GM12891 (cell line): ENCODE data around the gene MTERF2.
"Not testable (repeated sequence)": the region's sequence is repeated elsewhere in the genome, so short reads cannot be mapped to it uniquely, and the experiment has no call there.

Experiments used
- PAX5 ChIP-seq: IDR thresholded peaks from 2 replicates; pipeline ENCODE4 v1.6.1; 2011; ENCODE audit warnings: low read length, moderate library complexity, mild to moderate bottlenecking; ENCODE audit not compliant: insufficient read depth, severe bottlenecking
- POLR2A ChIP-seq: IDR thresholded peaks from 2 replicates; pipeline ENCODE4 v1.6.1; 2011; ENCODE audit warnings: low read depth, low read length, control low read depth
- POLR2AphosphoS5 ChIP-seq: IDR thresholded peaks from 2 replicates; pipeline ENCODE4 v1.6.1; 2011; ENCODE audit warnings: low read depth, low read length, control low read depth
- POU2F2 ChIP-seq: IDR thresholded peaks from 2 replicates; pipeline ENCODE4 v1.6.1; 2011; ENCODE audit warnings: low read depth, mild to moderate bottlenecking, control low read depth, low read length, moderate library complexity
- SPI1 ChIP-seq: IDR thresholded peaks from 2 replicates; pipeline ENCODE4 v1.6.1; 2011; ENCODE audit warnings: low read depth, low read length, control low read depth
- TAF1 ChIP-seq: IDR thresholded peaks from 2 replicates; pipeline ENCODE4 v1.6.1; 2011; ENCODE audit warnings: low read depth, low read length, control low read depth

DNA sequence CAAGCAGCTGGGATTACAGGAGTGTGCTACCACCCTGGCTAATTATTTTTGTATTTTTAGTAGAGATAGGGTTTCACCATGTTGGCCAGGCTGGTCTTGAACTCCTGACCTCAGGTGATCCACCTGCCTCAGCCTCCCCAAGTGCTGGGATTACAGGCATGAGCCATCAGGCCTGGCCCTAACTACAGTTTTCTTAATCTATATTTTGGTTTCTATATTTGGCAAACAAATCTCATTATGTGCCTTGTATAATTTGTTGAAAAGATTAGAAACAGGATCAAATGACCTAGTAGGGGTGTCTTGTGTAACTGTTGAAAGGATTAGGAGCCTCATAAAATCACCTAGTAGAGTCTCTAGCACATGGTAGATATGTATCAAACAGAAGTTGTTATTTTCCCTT is 39.4 kb upstream of the MTERF2 start:
- TF ChIP-seq POLR2AphosphoS5, POLR2A, SPI1, TAF1, PAX5, POU2F2: not testable (repeated sequence)
